LNCaP clone FGC (cell line): ENCODE results near the gene GTSE1.
A peak's percentile ranks its signal among the peaks of the same experiment; 100 is the strongest.

Experiments
- DNase-seq: peaks from one replicate; pipeline ENCODE4 v3.0.0-alpha.2; 2011; ENCODE audit warnings: low read depth
- H3K4me3 ChIP-seq: 2 replicates; pipeline ENCODE4 v1.5.1; 2011; ENCODE audit warnings: mild to moderate bottlenecking, low read depth, low read length, control low read depth
- CTCF ChIP-seq: IDR thresholded peaks from 2 replicates; pipeline ENCODE4 v1.5.1; 2012; ENCODE audit warnings: mild to moderate bottlenecking; ENCODE audit not compliant: control insufficient read depth, insufficient read depth; ENCODE audit errors: extremely low read depth

GTSE1 gene

GRCh38 chr22:46297151-46297812 lies 612 bp downstream of the GTSE1 start:
- H3K4me3 ChIP-seq = peak overlapping the region; percentile 79
- DNase-seq = no peak
- no peak for TF ChIP-seq CTCF

GRCh38 chr22:46299101-46299500 lies 2.4 kb downstream of the GTSE1 start:
- H3K4me3 ChIP-seq = no peak overlapping the region
- DNase-seq = no peak

GRCh38 chr22:46300491-46300890 lies 3.8 kb downstream of the GTSE1 start:
- no peak for TF ChIP-seq CTCF
- DNase-seq = no peak
- H3K4me3 ChIP-seq = no peak overlapping the region

More at GRCh38 chr22:46299101-46299500, 2.4 kb downstream of the GTSE1 start:
- TF ChIP-seq CTCF = no peak

- no peak for TF ChIP-seq CTCF
- no peak for DNase-seq
- H3K4me3 ChIP-seq = no peak overlapping the region
Measured at GRCh38 chr22:46303347-46303965, 6.8 kb downstream of the GTSE1 start.

DNA sequence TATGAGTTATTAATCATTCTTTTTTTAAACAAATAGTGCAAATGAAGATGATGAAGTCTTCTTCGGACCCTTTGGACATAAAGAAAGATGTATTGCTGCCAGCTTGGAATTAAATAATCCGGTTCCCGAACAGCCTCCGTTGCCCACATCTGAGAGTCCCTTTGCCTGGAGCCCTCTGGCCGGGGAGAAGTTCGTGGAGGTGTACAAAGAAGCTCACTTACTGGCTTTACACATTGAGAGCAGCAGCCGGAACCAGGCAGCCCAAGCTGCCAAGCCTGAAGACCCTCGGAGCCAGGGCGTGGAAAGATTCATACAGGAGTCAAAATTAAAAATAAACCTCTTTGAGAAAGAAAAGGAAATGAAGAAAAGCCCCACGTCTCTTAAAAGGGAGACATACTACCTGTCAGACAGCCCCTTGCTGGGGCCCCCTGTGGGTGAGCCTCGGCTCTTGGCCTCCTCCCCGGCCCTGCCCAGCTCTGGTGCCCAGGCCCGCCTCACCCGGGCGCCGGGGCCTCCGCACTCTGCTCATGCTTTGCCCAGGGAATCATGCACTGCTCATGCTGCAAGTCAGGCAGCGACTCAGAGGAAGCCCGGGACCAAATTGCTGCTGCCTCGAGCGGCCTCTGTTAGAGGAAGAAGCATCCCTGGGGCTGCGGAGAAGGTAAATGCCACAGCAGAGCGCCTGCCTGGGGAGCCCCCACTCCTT lies 11.8 kb downstream of the GTSE1 start:
- TF ChIP-seq CTCF = no peak
- no peak for DNase-seq
- no peak overlapping the region for H3K4me3 ChIP-seq

DNA sequence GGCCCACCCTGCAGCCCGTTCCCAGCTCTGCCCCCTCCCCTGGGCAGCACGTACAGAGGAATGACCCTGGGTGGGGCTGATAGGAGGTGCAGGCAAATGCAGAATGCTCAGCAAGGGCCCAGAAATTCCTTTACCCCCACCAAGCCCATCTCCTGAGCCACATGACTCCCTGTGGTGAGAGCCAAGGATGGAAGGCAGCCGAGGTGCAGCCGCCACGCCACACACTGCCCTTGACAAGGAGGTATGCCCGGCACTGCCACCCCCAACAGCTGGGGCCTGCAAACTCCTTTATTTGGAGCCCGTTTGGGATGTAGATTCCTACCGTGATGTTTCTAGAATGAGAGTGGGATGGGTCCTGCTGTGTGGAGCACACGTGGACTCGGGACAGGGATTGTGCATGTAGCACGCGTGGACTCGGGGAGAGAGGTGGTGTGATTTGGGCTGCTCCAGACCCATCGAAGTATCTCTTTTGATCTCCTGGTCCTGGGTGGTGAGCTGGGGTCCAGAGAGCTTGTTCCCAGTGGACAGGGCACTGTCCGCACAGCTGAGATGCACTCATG lies 12.9 kb downstream of the GTSE1 start:
- no peak overlapping the region for H3K4me3 ChIP-seq
- no peak for DNase-seq
- no peak for TF ChIP-seq CTCF
